Lung microvascular endothelial cell (primary cell): ENCODE results near the gene C2CD2. TPM values are rescaled to one million over a fixed set of nuclear protein-coding genes. Genes with fewer than 3 reads are reported as not detected.
A peak's percentile ranks its signal among the peaks of the same experiment; 100 is the strongest.

Experiments used
- DNase-seq, 2 donors: peaks; one replicate each; pipeline versions ENCODE4 v3.0.0 to v3.0.0-alpha.2; 2010; ENCODE audit warnings: low read depth in 2 of 2
- total RNA-seq: library from RNA; depleted of rRNA; stranded (reverse); fragments of >200 nt; gene quantifications from 2 replicates; pipeline ENCODE4 v1.2.1, GENCODE V29; 2014

C2CD2 gene
- total RNA-seq, 1 donor from 2014 or later = 34.3 TPM

GRCh38 chr21:41890355-41890754 is 63.5 kb downstream of the C2CD2 start:
- no peak for DNase-seq

GRCh38 chr21:41888749-41889376 is 65.0 kb downstream of the C2CD2 start:
- DNase-seq = peak in 1 of 2 donors; percentile 79

- no peak for DNase-seq
These were observed 66.2 kb downstream of the C2CD2 start for GRCh38 chr21:41887667-41888066.

GRCh38 chr21:41886328-41886727 is 67.5 kb downstream of the C2CD2 start:
- no peak for DNase-seq

- DNase-seq = no peak
These were observed 68.3 kb downstream of the C2CD2 start for GRCh38 chr21:41885341-41886024.

GRCh38 chr21:41884501-41885030 is 69.3 kb downstream of the C2CD2 start:
- DNase-seq = no peak

GRCh38 chr21:41883582-41883981 is 70.2 kb downstream of the C2CD2 start:
- DNase-seq = peak in 1 of 2 donors; percentile 17

GRCh38 chr21:41881051-41881450 is 72.8 kb downstream of the C2CD2 start:
- no peak for DNase-seq

- DNase-seq = no peak
These were observed 73.7 kb downstream of the C2CD2 start for GRCh38 chr21:41880153-41880552.

- peak; percentile 88 to 91 for DNase-seq
These were observed 74.4 kb downstream of the C2CD2 start, which contains the start of gene PRDM15 for GRCh38 chr21:41879190-41879998. PRDM15 (minus strand) TSS chr21:41879344; CDS start chr21:41860363, 18,981 bp downstream.

GRCh38 chr21:41878831-41879189 is 75.0 kb downstream of the C2CD2 start:
- DNase-seq = peak; percentile 86 to 89

- peak; percentile 49 to 51 for DNase-seq
These were observed 75.7 kb downstream of the C2CD2 start for GRCh38 chr21:41877901-41878830.

GRCh38 chr21:41876928-41877652 is 76.7 kb downstream of the C2CD2 start:
- no peak for DNase-seq

GRCh38 chr21:41876396-41876795 is 77.4 kb downstream of the C2CD2 start:
- no peak for DNase-seq

GRCh38 chr21:41875086-41875485 is 78.7 kb downstream of the C2CD2 start:
- no peak for DNase-seq

- DNase-seq = no peak
These were observed 79.2 kb downstream of the C2CD2 start for GRCh38 chr21:41874611-41875010.

- DNase-seq = no peak
These were observed 80.4 kb downstream of the C2CD2 start for GRCh38 chr21:41873426-41873825.

- DNase-seq = no peak
These were observed 80.8 kb downstream of the C2CD2 start for GRCh38 chr21:41873005-41873404.

- no peak for DNase-seq
These were observed 82.4 kb downstream of the C2CD2 start for GRCh38 chr21:41871293-41872030.

- no peak for DNase-seq
These were observed 84.0 kb downstream of the C2CD2 start for GRCh38 chr21:41869771-41870170.
